Measurements from ENCODE around the gene ZNF234. TPM values are rescaled to one million over a fixed set of nuclear protein-coding genes. Genes with fewer than 3 reads are reported as not detected.
A peak's percentile ranks its signal among the peaks of the same experiment; 100 is the strongest.
"Not testable (repeated sequence)": the region's sequence is repeated elsewhere in the genome, so short reads cannot be mapped to it uniquely, and the experiment has no call there.

ZNF234 gene
- 1 to 10 TPM; 9.0 TPM for total RNA-seq

- H3K27me3 Mint-ChIP-seq: peaks cover 0 to 2% of the 10 kb centered on the region in 2 donors
- peak within 1 kb of the TSS; percentile 99 for H3K4me3 Mint-ChIP-seq
- H3K36me3 Mint-ChIP-seq: peaks cover 31% of the 10 kb centered on the region
- peak; percentile 80 for DNase-seq (ENCODE audit: low spot score)
- peak within 1 kb of the TSS; percentile 91 for H3K27ac Mint-ChIP-seq
- peaks cover 7% of the 10 kb centered on the region for H3K9me3 Mint-ChIP-seq
- H3K4me1 Mint-ChIP-seq (ENCODE audit: low read depth in 2 of 2): peaks cover 17% of the 10 kb centered on the region in 2 donors
- ATAC-seq: peak; percentile 93 to 94
These were observed at the start of gene ZNF234 for GRCh38 chr19:44141191-44142058. Gene ZNF234 (plus strand): TSS chr19:44141554. CDS start chr19:44144633, 3,079 bp downstream.

DNA sequence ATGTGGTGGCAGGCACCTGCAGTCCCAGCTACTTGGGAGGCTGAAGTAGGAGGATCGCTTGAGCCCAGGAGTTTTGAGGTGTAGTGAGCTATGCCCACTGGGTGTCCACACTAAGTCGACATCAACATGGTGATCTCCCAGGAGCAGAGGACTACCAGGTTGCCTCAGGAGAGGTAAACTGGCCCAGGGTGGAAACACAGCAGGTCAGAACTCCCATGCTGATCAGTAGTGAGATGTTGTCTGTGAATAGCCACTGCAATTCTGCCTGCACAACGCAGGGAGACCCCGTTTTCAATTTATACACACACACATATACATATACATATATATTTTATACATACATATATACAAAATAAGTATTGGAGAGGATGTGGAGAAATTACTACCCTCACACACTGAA lies 49.2 kb upstream of the ZNF234 start:
- no peak overlapping the region for H3K27ac Mint-ChIP-seq
- H3K27me3 Mint-ChIP-seq: no peaks in the 10 kb centered on the region
- no peaks in the 10 kb centered on the region for H3K9me3 Mint-ChIP-seq
- H3K36me3 Mint-ChIP-seq: peaks cover under 1% of the 10 kb centered on the region
- DNase-seq (ENCODE audit: low spot score) (no peak), ATAC-seq (no peak)
- no peak overlapping the region for H3K4me3 Mint-ChIP-seq
- H3K4me1 Mint-ChIP-seq (ENCODE audit: low read depth in 2 of 2): peaks cover 10 to 16% of the 10 kb centered on the region in 2 donors

DNA sequence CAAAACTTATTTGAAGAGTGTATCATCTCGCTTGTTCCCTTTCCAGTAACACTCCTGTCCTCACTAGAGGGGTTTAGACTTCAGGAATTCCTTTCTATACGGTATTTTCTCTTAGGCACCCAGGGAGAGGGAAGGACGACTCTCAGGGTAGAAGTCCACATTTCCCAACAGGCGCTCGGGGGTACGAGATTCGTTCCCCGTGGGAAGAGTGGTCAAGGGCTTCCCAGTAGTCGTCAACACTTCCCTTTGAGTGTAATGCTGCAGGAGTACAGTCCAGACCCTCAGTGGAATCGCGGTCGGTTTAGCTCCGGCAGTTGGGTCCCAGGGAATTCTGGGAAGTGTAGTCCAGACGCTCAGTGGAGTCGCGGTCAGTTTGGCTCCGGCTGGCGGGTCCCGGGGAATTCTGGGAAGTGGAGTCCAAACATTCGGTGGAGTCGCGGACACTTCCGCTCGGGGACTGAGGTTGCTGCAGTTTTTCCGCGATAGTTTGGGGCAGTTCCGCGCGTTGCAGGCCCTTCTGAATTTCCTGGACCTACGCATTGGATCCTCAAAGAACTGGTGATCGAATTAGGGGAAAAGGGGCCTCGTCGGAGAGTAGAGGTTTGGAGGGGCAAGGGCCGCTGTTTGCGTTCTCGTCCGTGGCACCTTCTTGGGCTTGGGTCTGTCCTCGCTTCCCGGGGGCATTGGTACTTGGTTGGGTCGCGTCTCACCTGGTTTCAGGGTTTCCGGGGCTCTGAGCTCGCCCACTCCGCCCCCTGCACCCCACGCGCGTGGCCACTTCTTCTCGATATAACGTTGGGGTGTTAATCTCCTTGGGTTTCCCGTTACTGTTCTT lies 47.2 kb upstream of the ZNF234 start, which contains the start of gene ZNF224:
Gene ZNF224 (plus strand): TSS at position 431 of the 835 bp plus-strand sequence. CDS start 3,513 bp downstream, outside the sequence.
- ATAC-seq (peak; percentile 96 to 98), DNase-seq (ENCODE audit: low spot score) (peak; percentile 90)
- peak within 1 kb of the TSS; percentile 88 to 94 for H3K27ac Mint-ChIP-seq
- peaks cover 18% of the 10 kb centered on the region for H3K36me3 Mint-ChIP-seq
- H3K4me3 Mint-ChIP-seq: peak within 1 kb of the TSS; percentile 98
- H3K9me3 Mint-ChIP-seq: no peaks in the 10 kb centered on the region
- no peaks in the 10 kb centered on the region for H3K27me3 Mint-ChIP-seq
- H3K4me1 Mint-ChIP-seq (ENCODE audit: low read depth in 2 of 2): peaks cover 16% of the 10 kb centered on the region in 2 donors

- H3K9me3 Mint-ChIP-seq: peaks cover 30% of the 10 kb centered on the region
- no peak overlapping the region for H3K4me3 Mint-ChIP-seq
- H3K27me3 Mint-ChIP-seq: no peaks in the 10 kb centered on the region
- peaks cover 10 to 11% of the 10 kb centered on the region in 2 donors for H3K4me1 Mint-ChIP-seq (ENCODE audit: low read depth in 2 of 2)
- DNase-seq (ENCODE audit: low spot score) (no peak), ATAC-seq (no peak)
- H3K27ac Mint-ChIP-seq: no peak overlapping the region
- peaks cover 67% of the 10 kb centered on the region for H3K36me3 Mint-ChIP-seq
These were observed 33.6 kb upstream of the ZNF234 start for GRCh38 chr19:44107751-44108150.

DNA sequence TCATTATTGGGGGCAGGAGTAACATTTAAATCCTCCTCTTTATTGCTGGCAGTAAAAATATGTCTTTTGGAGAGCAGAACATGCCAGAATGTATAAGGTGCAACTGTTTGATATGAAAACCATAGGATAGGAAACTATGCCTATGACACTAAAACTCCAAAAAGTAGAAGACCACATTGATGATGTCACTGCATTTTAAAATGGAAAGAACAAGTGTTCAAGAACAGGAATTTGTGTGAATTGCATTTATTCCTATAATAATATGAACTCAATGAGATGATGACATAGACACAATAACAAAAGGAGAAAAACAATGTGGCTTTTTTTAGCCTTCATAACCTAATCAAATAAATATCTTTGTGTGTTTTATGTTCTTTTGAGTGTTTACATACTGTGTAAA lies 31.9 kb upstream of the ZNF234 start:
- ATAC-seq: no peak
- H3K27ac Mint-ChIP-seq: no peak overlapping the region
- H3K9me3 Mint-ChIP-seq: peaks cover 24% of the 10 kb centered on the region
- no peak overlapping the region for H3K4me3 Mint-ChIP-seq
- no peak for DNase-seq (ENCODE audit: low spot score)
- H3K27me3 Mint-ChIP-seq: no peaks in the 10 kb centered on the region
- H3K4me1 Mint-ChIP-seq (ENCODE audit: low read depth in 2 of 2): peaks cover 22% of the 10 kb centered on the region in 2 donors
- H3K36me3 Mint-ChIP-seq: peaks cover 50% of the 10 kb centered on the region

GRCh38 chr19:44111910-44112463 lies 29.4 kb upstream of the ZNF234 start:
- peaks cover 18% of the 10 kb centered on the region for H3K9me3 Mint-ChIP-seq
- peak overlapping the region in 1 of 2 donors; percentile 93 for H3K27ac Mint-ChIP-seq
- peaks cover 35% of the 10 kb centered on the region for H3K36me3 Mint-ChIP-seq
- H3K27me3 Mint-ChIP-seq: no peaks in the 10 kb centered on the region
- peaks cover 22% of the 10 kb centered on the region in 2 donors for H3K4me1 Mint-ChIP-seq (ENCODE audit: low read depth in 2 of 2)
- H3K4me3 Mint-ChIP-seq: peak overlapping the region; percentile 99
- ATAC-seq: peak in 1 of 2 donors; percentile 54
- peak; percentile 67 for DNase-seq (ENCODE audit: low spot score)

DNA sequence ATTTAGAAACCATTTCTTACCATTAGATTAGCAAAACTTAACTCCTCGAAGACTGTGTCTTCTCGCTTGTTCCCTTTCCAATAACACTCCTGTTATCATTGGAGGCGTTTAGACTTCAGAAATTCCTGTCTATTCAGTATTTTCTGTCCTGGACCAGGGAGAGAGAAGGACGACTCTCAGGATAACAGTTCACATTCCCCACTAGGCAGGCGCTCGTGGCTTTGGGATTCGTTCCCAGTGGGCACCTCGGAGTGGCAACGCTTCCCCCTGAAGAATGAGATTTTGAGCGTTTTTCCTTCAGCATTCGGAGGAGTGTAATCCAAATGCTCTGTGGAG lies 28.6 kb upstream of the ZNF234 start:
- DNase-seq (ENCODE audit: low spot score) (no peak), ATAC-seq (no peak)
- Mint-ChIP-seq H3K27ac (peak overlapping the region; percentile 82 to 93), H3K27me3 (no peaks in the 10 kb centered on the region), H3K4me1 (ENCODE audit: low read depth in 2 of 2) (peaks cover 22% of the 10 kb centered on the region in 2 donors), H3K4me3 (peak overlapping the region; percentile 99), H3K36me3 (peaks cover 31% of the 10 kb centered on the region), H3K9me3 (peaks cover 10% of the 10 kb centered on the region)

DNA sequence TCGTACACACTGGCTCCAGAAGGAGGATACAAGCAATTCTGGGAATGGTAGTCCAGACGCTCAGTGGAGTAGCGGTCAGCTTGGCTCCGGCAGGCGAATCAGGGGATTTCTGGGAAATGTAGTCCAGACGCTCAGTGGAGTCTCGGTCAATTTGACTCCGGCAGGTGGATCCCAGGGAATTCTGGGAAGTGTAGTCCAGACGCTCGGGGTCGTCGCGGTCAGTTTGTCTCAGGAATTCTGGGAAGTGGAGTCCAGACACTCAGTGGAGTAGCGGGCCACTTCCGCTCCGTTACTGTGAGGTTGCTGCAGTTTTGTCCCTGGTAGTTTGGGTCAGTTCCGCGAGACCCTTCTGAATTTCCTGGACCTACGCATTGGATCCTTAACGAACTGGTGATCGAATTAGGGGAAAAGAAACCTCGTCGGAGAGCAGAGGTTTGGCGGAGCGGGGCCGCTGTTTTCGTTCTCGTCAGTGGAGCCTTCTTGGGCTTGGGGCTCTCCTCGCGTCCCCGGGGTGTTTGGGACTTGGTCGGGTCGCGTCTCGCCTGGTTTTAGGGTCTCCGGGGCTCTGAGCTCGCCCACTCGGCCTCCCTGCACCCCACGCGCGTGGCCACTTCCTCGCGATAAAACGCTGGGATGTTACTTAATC lies 28.1 kb upstream of the ZNF234 start, which contains the start of gene ZNF225:
Gene ZNF225 (plus strand): TSS at position 262 of the 646 bp plus-strand sequence. CDS start 2,429 bp downstream, outside the sequence.
- Mint-ChIP-seq H3K4me1 (ENCODE audit: low read depth in 2 of 2) (peaks cover 22% of the 10 kb centered on the region in 2 donors), H3K36me3 (peaks cover 26% of the 10 kb centered on the region), H3K4me3 (peak within 1 kb of the TSS; percentile 99), H3K27ac (peak within 1 kb of the TSS; percentile 82 to 93), H3K27me3 (no peaks in the 10 kb centered on the region), H3K9me3 (peaks cover 6% of the 10 kb centered on the region)
- ATAC-seq (peak; percentile 99), DNase-seq (ENCODE audit: low spot score) (peak; percentile 95)

DNA sequence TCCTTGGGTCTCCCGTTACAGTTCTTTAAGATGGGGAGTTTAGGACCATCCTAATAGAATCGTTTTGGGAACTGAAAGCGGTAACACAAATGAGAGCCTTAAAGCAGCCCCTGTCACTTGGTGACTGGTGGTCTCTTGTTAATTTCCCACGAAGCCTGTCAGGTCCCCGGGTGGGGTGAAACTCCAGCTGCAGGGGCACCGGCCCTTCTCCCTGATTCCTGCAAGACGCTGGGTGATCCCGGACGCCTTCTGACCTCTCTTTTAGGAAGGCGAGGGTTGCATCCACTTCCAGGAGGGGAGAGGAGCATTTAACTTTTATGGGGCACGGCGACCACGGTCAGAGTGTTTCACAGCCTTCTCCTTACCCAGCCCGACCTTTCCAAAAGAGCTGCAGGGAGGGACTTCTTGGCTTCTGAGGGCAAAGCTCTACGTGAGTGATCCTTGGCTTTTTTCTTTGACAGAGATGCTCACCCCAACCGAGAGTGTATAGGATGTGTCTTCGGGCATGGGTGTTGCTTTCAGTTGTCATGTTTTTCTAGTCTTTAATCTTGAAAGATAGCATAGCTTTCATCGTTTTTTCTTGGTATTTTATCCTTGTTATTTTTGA lies 27.5 kb upstream of the ZNF234 start:
- Mint-ChIP-seq H3K4me1 (ENCODE audit: low read depth in 2 of 2) (peaks cover 22% of the 10 kb centered on the region in 2 donors), H3K27ac (peak overlapping the region; percentile 82 to 93), H3K27me3 (no peaks in the 10 kb centered on the region), H3K36me3 (peaks cover 25% of the 10 kb centered on the region), H3K9me3 (peaks cover 6% of the 10 kb centered on the region), H3K4me3 (peak overlapping the region; percentile 99)
- DNase-seq (ENCODE audit: low spot score) (no peak), ATAC-seq (no peak)

- peaks cover 13% of the 10 kb centered on the region for H3K9me3 Mint-ChIP-seq
- peaks cover 76% of the 10 kb centered on the region for H3K36me3 Mint-ChIP-seq
- H3K4me1 Mint-ChIP-seq (ENCODE audit: low read depth in 2 of 2); DNase-seq (ENCODE audit: low spot score); H3K27me3 Mint-ChIP-seq; ATAC-seq; H3K4me3 Mint-ChIP-seq; H3K27ac Mint-ChIP-seq: not testable (repeated sequence)
These were observed 20.2 kb upstream of the ZNF234 start for GRCh38 chr19:44121162-44121561.

GRCh38 chr19:44131955-44132354 lies 9.4 kb upstream of the ZNF234 start:
- no peak overlapping the region for H3K4me3 Mint-ChIP-seq
- ATAC-seq (no peak), DNase-seq (ENCODE audit: low spot score) (no peak)
- H3K9me3 Mint-ChIP-seq: peaks cover 12% of the 10 kb centered on the region
- H3K36me3 Mint-ChIP-seq: peaks cover 31% of the 10 kb centered on the region
- H3K27ac Mint-ChIP-seq: no peak overlapping the region
- no peaks in the 10 kb centered on the region for H3K4me1 Mint-ChIP-seq (ENCODE audit: low read depth in 2 of 2)
- H3K27me3 Mint-ChIP-seq: peaks cover 0 to 2% of the 10 kb centered on the region in 2 donors

DNA sequence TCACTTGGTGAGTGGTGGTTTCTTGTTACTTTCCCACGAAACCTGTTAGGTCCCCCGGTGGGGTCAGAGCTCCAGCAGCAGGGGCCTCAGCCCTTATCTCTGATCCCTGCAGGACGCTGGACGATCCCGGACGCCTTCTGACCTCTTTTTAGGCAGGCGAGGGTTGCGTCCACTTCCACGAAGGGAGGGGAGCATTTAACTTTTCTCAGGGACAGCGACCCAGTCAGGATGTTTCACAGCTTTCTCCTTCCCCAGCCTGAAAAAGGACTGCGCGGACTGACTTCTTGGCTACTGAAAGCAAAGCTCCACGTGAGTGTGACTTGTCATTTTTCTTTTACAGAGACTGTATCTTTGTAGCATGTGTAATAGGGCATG lies 692 bp downstream of the ZNF234 start:
- ATAC-seq (peak; percentile 8 to 51), DNase-seq (ENCODE audit: low spot score) (no peak)
- peaks cover 17% of the 10 kb centered on the region in 2 donors for H3K4me1 Mint-ChIP-seq (ENCODE audit: low read depth in 2 of 2)
- peak overlapping the region; percentile 91 for H3K27ac Mint-ChIP-seq
- peaks cover 3% of the 10 kb centered on the region for H3K9me3 Mint-ChIP-seq
- H3K36me3 Mint-ChIP-seq: peaks cover 27% of the 10 kb centered on the region
- H3K27me3 Mint-ChIP-seq: no peaks in the 10 kb centered on the region
- peak overlapping the region; percentile 99 for H3K4me3 Mint-ChIP-seq

- no peaks in the 10 kb centered on the region for H3K9me3 Mint-ChIP-seq
- H3K27ac Mint-ChIP-seq: no peak overlapping the region
- H3K36me3 Mint-ChIP-seq: peaks cover 62% of the 10 kb centered on the region
- ATAC-seq (no peak), DNase-seq (ENCODE audit: low spot score) (no peak)
- H3K4me1 Mint-ChIP-seq (ENCODE audit: low read depth in 2 of 2): no peaks in the 10 kb centered on the region
- H3K4me3 Mint-ChIP-seq: no peak overlapping the region
- H3K27me3 Mint-ChIP-seq: no peaks in the 10 kb centered on the region
These were observed 8.4 kb downstream of the ZNF234 start for GRCh38 chr19:44149776-44150175.

Data from natural killer cell treated with Interleukin-12 subunit alpha and Interleukin-12 subunit beta and Interleukin-15 and Interleukin-18, amount 100 ng/mL, for 72 hours (primary cell).